Measurements from ENCODE around the gene DDX5. TPM values are rescaled to one million over a fixed set of nuclear protein-coding genes. Genes with fewer than 3 reads are reported as not detected.

DDX5 gene
- total and polyA plus RNA-seq, 2 donors (not counting 3 experiments of a cell fraction or from before 2014, with no cell fraction given): 1,027 to 2,040 TPM

- dilution Hi-C loops (cut with MboI; ENCODE audit: extremely low pct_ligation_motif_present, low sequenced_read_pairs) (no loop called here), intact Hi-C loops (cut with micrococcal nuclease) (no loop called here)
- DNase-seq (ENCODE audit: low read depth, low spot score) (peak; percentile 36), FAIRE-seq (no peak)
- Histone ChIP-seq H3K9me1 (replicated peaks; ENCODE audit: control insufficient read depth, extremely low read depth, insufficient read depth, low read length) (no peaks in the 10 kb centered on the region), H3K4me3 (replicated peaks in 1 of 3; ENCODE audit: insufficient read depth in 1 of 3, low read depth in 1 of 3, low read length in 3 of 3) (no peak overlapping the region), H3K36me3 (ENCODE audit: control insufficient read depth in 2 of 2, extremely low read depth in 1 of 2, insufficient read depth in 2 of 2, low read length in 2 of 2) (peaks cover 32 to 37% of the 10 kb centered on the region in 2 experiments), H2AFZ (ENCODE audit: low read depth, low read length) (no peak overlapping the region), H3K4me2 (ENCODE audit: insufficient read depth, low read length) (no peak overlapping the region), H3K27me3 (ENCODE audit: control insufficient read depth in 2 of 2, insufficient read depth in 2 of 2, low read length in 2 of 2) (no peaks in the 10 kb centered on the region), H3K4me1 (ENCODE audit: control insufficient read depth, extremely low read depth, insufficient read depth, low read length) (no peaks in the 10 kb centered on the region), H3K9ac (replicated peaks; ENCODE audit: extremely low read depth, insufficient read depth, low read length) (no peak overlapping the region), H4K20me1 (replicated peaks; ENCODE audit: control insufficient read depth, extremely low read depth, insufficient read depth, low read length) (no peaks in the 10 kb centered on the region), H3K9me3 (replicated peaks; ENCODE audit: control insufficient read depth, insufficient read depth, low read length) (no peaks in the 10 kb centered on the region), H3K27ac (ENCODE audit: insufficient read depth, low read depth, low read length) (no peak overlapping the region), H3K79me2 (ENCODE audit: control insufficient read depth, insufficient read depth, low read length) (no peaks in the 10 kb centered on the region)
- TF ChIP-seq POLR2AphosphoS5 (IDR thresholded peaks at IDR 0.05; ENCODE audit: insufficient read depth, low read depth, low read length): no peak
- no peak for TF ChIP-seq JUN (IDR thresholded peaks at IDR 0.05; ENCODE audit: borderline replicate concordance, insufficient read depth, insufficient read length, low read depth)
- TF ChIP-seq FOS (IDR thresholded peaks at IDR 0.05; ENCODE audit: borderline replicate concordance, insufficient read depth, low read length): no peak
- CTCF ChIA-PET: interaction anchor here (0.9 to 1.9 kb wide), 5 partner anchors 20 to 201 kb away, joined by 3 to 12 read pairs (median 3); no protein-coding TSS in a partner anchor
- POLR2A ChIA-PET: interaction anchor here (0.6 to 0.9 kb wide), 2 partner anchors 28 to 76 kb away, joined by 3 read pairs; partner anchors contain the start of gene DDX5
- no TSS peak for BruUV-seq (replicated peaks)
Measured at GRCh38 chr17:64533784-64534183, 27.7 kb upstream of the DDX5 start.

- FAIRE-seq: no peak
- POLR2A ChIA-PET: no interaction called here
Measured at GRCh38 chr17:64532409-64532808, 26.3 kb upstream of the DDX5 start.

More at GRCh38 chr17:64532409-64532808, 26.3 kb upstream of the DDX5 start:
- TF ChIP-seq POLR2A (IDR thresholded peaks at IDR 0.05; ENCODE audit: low read depth, low read length) (no peak), POLR2AphosphoS5 (IDR thresholded peaks at IDR 0.05; ENCODE audit: insufficient read depth, low read depth, low read length) (no peak)
- H3K4me1 ChIP-seq (ENCODE audit: control insufficient read depth, extremely low read depth, insufficient read depth, low read length): no peaks in the 10 kb centered on the region
- no TSS peak for BruUV-seq (replicated peaks)
- H3K79me2 ChIP-seq (ENCODE audit: control insufficient read depth, insufficient read depth, low read length): no peaks in the 10 kb centered on the region
- dilution Hi-C loops (cut with MboI; ENCODE audit: extremely low pct_ligation_motif_present, low sequenced_read_pairs) (no loop called here), intact Hi-C loops (cut with micrococcal nuclease) (no loop called here)
- no peaks in the 10 kb centered on the region for H3K27me3 ChIP-seq (ENCODE audit: control insufficient read depth in 2 of 2, insufficient read depth in 2 of 2, low read length in 2 of 2)
- peaks cover 31 to 38% of the 10 kb centered on the region in 2 experiments for H3K36me3 ChIP-seq (ENCODE audit: control insufficient read depth in 2 of 2, extremely low read depth in 1 of 2, insufficient read depth in 2 of 2, low read length in 2 of 2)
- H3K9me3 ChIP-seq (replicated peaks; ENCODE audit: control insufficient read depth, insufficient read depth, low read length): no peaks in the 10 kb centered on the region
- no peak overlapping the region for H3K9ac ChIP-seq (replicated peaks; ENCODE audit: extremely low read depth, insufficient read depth, low read length)
- CTCF ChIA-PET: no interaction called here
- no peaks in the 10 kb centered on the region for H4K20me1 ChIP-seq (replicated peaks; ENCODE audit: control insufficient read depth, extremely low read depth, insufficient read depth, low read length)
- no peak overlapping the region for H2AFZ ChIP-seq (ENCODE audit: low read depth, low read length)
- DNase-seq (ENCODE audit: low read depth, low spot score): no peak
- H3K4me2 ChIP-seq (ENCODE audit: insufficient read depth, low read length): no peak overlapping the region
- no peak overlapping the region for H3K4me3 ChIP-seq (replicated peaks in 1 of 3; ENCODE audit: insufficient read depth in 1 of 3, low read depth in 1 of 3, low read length in 3 of 3)
- H3K9me1 ChIP-seq (replicated peaks; ENCODE audit: control insufficient read depth, extremely low read depth, insufficient read depth, low read length): no peaks in the 10 kb centered on the region
- no peak overlapping the region for H3K27ac ChIP-seq (ENCODE audit: insufficient read depth, low read depth, low read length)

Measured in endothelial cell of umbilical vein (primary cell).